GM23248 (cell line): ENCODE results near the gene ALDOA. TPM values are rescaled to one million over a fixed set of nuclear protein-coding genes. Genes with fewer than 3 reads are reported as not detected.
"Not testable (repeated sequence)": the region's sequence is repeated elsewhere in the genome, so short reads cannot be mapped to it uniquely, and the experiment has no call there.

Experiments
- DNase-seq: peaks from one replicate; pipeline ENCODE4 v3.0.0-alpha.2; 2015
- H2AFZ ChIP-seq: fragments of 200-600 bp; sonication (generic); 2 replicates; pipeline ENCODE4 v1.6.1; 2016; ENCODE audit warnings: antibody characterized with exemption
- H3F3A ChIP-seq: fragments of 200-600 bp; sonication (generic); 2 replicates; pipeline ENCODE4 v1.6.1; 2016; ENCODE audit warnings: mild to moderate bottlenecking, antibody characterized with exemption, mixed run types; ENCODE audit not compliant: insufficient read depth
- H3K27ac ChIP-seq: fragments of 200-600 bp; sonication (generic); 2 replicates; pipeline ENCODE4 v1.5.1; 2016; ENCODE audit warnings: mild to moderate bottlenecking
- H3K27me3 ChIP-seq: fragments of 200-600 bp; sonication (generic); replicated peaks from 2 replicates; pipeline ENCODE4 v1.6.1; 2016; ENCODE audit warnings: mild to moderate bottlenecking; ENCODE audit not compliant: insufficient read depth
- H3K36me3 ChIP-seq: fragments of 200-600 bp; sonication (generic); 2 replicates; pipeline ENCODE4 v1.6.1; 2016; ENCODE audit warnings: low read depth, mild to moderate bottlenecking
- H3K4me1 ChIP-seq: fragments of 200-600 bp; sonication (generic); 2 replicates; pipeline ENCODE4 v1.6.1; 2016; ENCODE audit warnings: mild to moderate bottlenecking; ENCODE audit not compliant: insufficient read depth
- H3K4me2 ChIP-seq: fragments of 200-600 bp; sonication (generic); one replicate; pipeline ENCODE4 v1.6.1; 2016; ENCODE audit warnings: mild to moderate bottlenecking; ENCODE audit not compliant: unreplicated experiment
- H3K4me3 ChIP-seq: fragments of 200-600 bp; sonication (generic); 2 replicates; pipeline ENCODE4 v1.5.1; 2016; ENCODE audit warnings: mild to moderate bottlenecking
- H3K79me2 ChIP-seq: fragments of 200-600 bp; sonication (generic); 2 replicates; pipeline ENCODE4 v1.6.1; 2016; ENCODE audit warnings: mild to moderate bottlenecking; ENCODE audit not compliant: insufficient read depth
- H3K9ac ChIP-seq: fragments of 200-600 bp; sonication (generic); 2 replicates; pipeline ENCODE4 v1.6.1; 2016; ENCODE audit warnings: mild to moderate bottlenecking
- H3K9me2 ChIP-seq: fragments of 200-600 bp; sonication (generic); 2 replicates; pipeline ENCODE4 v1.6.1; 2016; ENCODE audit warnings: mixed run types, mild to moderate bottlenecking, moderate library complexity; ENCODE audit not compliant: insufficient read depth
- H3K9me3 ChIP-seq: fragments of 200-600 bp; sonication (generic); one replicate; pipeline ENCODE4 v1.6.1; 2017; ENCODE audit warnings: low read depth
- H4K20me1 ChIP-seq: fragments of 200-600 bp; sonication (generic); 2 replicates; pipeline ENCODE4 v1.6.0; 2016; ENCODE audit not compliant: insufficient read depth
- EZH2 ChIP-seq: fragments of 200-600 bp; sonication (generic); IDR thresholded peaks from 2 replicates; pipeline ENCODE4 v1.6.1; 2018; ENCODE audit warnings: antibody characterized with exemption, mild to moderate bottlenecking; ENCODE audit not compliant: insufficient read depth, poor library complexity, severe bottlenecking
- EZH2phosphoT487 ChIP-seq: fragments of 200-600 bp; sonication (generic); IDR thresholded peaks from 2 replicates; pipeline ENCODE4 v1.6.1; 2018; ENCODE audit warnings: antibody characterized with exemption, moderate library complexity, mild to moderate bottlenecking, low read depth; ENCODE audit not compliant: insufficient read depth
- WGBS, 2 experiments: methylation state at CpG; one replicate each; pipeline ENCODE4 v1.1.6; 2015 to 2017; ENCODE audit warnings: low lambda C conversion rate in 2 of 2, low coverage in 1 of 2; ENCODE audit errors: missing lambda C conversion rate in 2 of 2; 5-methylcytosine and 5-hydroxymethylcytosine counted together
- in situ Hi-C: fragments of 300-500 bp; cut with MboI; formaldehyde crosslinking; loops from 2 replicates; pipeline ENCODE4 v1.15.0; 2020
- polyA plus RNA-seq: library from polyadenylated mRNA; unstranded; fragments of >200 nt; fragmentation: Nextera tagmentation; extraction: Ambion mirVana; gene quantifications from 2 replicates; pipeline ENCODE4 v1.2.1, GENCODE V29; 2016
- total RNA-seq: library from RNA; depleted of rRNA; stranded (reverse); fragments of >200 nt; shearing (Covaris generic); gene quantifications from 2 replicates; pipeline ENCODE4 v1.2.3, GENCODE V29; 2014

Gene ALDOA
- total and polyA plus RNA-seq, 2 experiments from 2014 or later, result 1,602 to 2,742 TPM

GRCh38 chr16:30032083-30032819 lies 33.3 kb upstream of the ALDOA start:
- TF ChIP-seq EZH2 (no peak), EZH2phosphoT487 (no peak)
- H3K27me3 ChIP-seq, result peaks cover 36% of the 10 kb centered on the region
- H3F3A ChIP-seq, result no peaks in the 10 kb centered on the region
- no peaks in the 10 kb centered on the region for H3K79me2 ChIP-seq
- H4K20me1 ChIP-seq, result no peaks in the 10 kb centered on the region
- no peaks in the 10 kb centered on the region for H3K4me1 ChIP-seq
- H2AFZ ChIP-seq, result no peak overlapping the region
- H3K36me3 ChIP-seq, result no peaks in the 10 kb centered on the region
- no peak overlapping the region for H3K9ac ChIP-seq
- H3K4me3 ChIP-seq, result no peak overlapping the region
- H3K27ac ChIP-seq, result no peak overlapping the region
- H3K9me3 ChIP-seq, result no peaks in the 10 kb centered on the region
- no peaks in the 10 kb centered on the region for H3K9me2 ChIP-seq
- 16 to 17% methylated on average over 12 of the region's 12 CpGs for WGBS, 2 experiments
- DNase-seq, result peak; percentile 65
- no peak overlapping the region for H3K4me2 ChIP-seq
- in situ Hi-C loops, result no loop called here

GRCh38 chr16:30033270-30033669 lies 32.3 kb upstream of the ALDOA start:
- H3K4me2 ChIP-seq, result no peak overlapping the region
- in situ Hi-C loops, result no loop called here
- H3K27ac ChIP-seq, result no peak overlapping the region
- H3K4me1 ChIP-seq, result no peaks in the 10 kb centered on the region
- no peak overlapping the region for H3K9ac ChIP-seq
- TF ChIP-seq EZH2 (no peak), EZH2phosphoT487 (no peak)
- H3K79me2 ChIP-seq, result no peaks in the 10 kb centered on the region
- peaks cover 32% of the 10 kb centered on the region for H3K27me3 ChIP-seq
- no peaks in the 10 kb centered on the region for H3K9me2 ChIP-seq
- no peak for DNase-seq
- H3K4me3 ChIP-seq, result no peak overlapping the region
- no peaks in the 10 kb centered on the region for H4K20me1 ChIP-seq
- H2AFZ ChIP-seq, result no peak overlapping the region
- H3F3A ChIP-seq, result no peaks in the 10 kb centered on the region
- WGBS, 2 experiments, result 75 to 81% methylated on average over 7 of the region's 7 CpGs
- H3K9me3 ChIP-seq, result no peaks in the 10 kb centered on the region
- no peaks in the 10 kb centered on the region for H3K36me3 ChIP-seq

- Histone ChIP-seq H3F3A (no peaks in the 10 kb centered on the region), H3K4me1 (no peaks in the 10 kb centered on the region), H3K36me3 (no peaks in the 10 kb centered on the region), H3K4me3 (no peak overlapping the region), H3K9me3 (no peaks in the 10 kb centered on the region), H3K4me2 (no peak overlapping the region), H3K9me2 (no peaks in the 10 kb centered on the region), H3K79me2 (no peaks in the 10 kb centered on the region), H4K20me1 (no peaks in the 10 kb centered on the region), H3K27me3 (no peaks in the 10 kb centered on the region; the same call in 1 of the 2 replicates), H3K27ac (no peak overlapping the region), H3K9ac (no peak overlapping the region), H2AFZ (no peak overlapping the region)
- 58 to 59% methylated on average over 5 of the region's 5 CpGs for WGBS, 2 experiments
- in situ Hi-C loops, result no loop called here
- TF ChIP-seq EZH2phosphoT487, result no peak
- no peak for TF ChIP-seq EZH2
- no peak for DNase-seq
Observed at GRCh38 chr16:30040221-30040620, 25.3 kb upstream of the ALDOA start.

- in situ Hi-C loops, H3K9me2 ChIP-seq, H3K27ac ChIP-seq, H3K4me1 ChIP-seq, H3K4me2 ChIP-seq, H3K9ac ChIP-seq, DNase-seq, H4K20me1 ChIP-seq, H3K79me2 ChIP-seq, H3K27me3 ChIP-seq, H3K4me3 ChIP-seq, H3F3A ChIP-seq, H3K9me3 ChIP-seq, H3K36me3 ChIP-seq, H2AFZ ChIP-seq: not testable (repeated sequence)
- WGBS, 2 experiments, result 65 to 66% methylated on average over 5 of the region's 5 CpGs
Observed at GRCh38 chr16:30040690-30041089, 24.9 kb upstream of the ALDOA start.

DNA sequence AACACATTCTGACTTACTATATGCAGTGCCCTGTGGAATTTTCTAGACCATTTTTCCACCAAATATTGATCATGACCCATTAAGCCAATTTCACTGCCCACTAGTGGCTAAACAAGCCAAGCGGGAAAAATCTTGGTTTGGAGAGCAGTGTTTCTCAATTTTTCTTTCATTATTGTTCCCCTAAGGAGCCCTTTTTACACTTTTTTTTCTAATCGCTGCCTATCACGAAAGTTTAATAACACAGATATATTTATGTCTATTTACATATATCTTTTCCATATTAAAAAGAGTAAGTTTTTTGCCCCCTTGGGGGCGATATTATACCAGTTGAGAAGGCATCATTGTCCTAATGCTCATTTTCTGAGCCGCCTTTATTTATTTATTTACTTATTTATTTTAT lies 23.7 kb upstream of the ALDOA start:
- H3F3A ChIP-seq, result no peaks in the 10 kb centered on the region
- no peak overlapping the region for H3K4me3 ChIP-seq
- DNase-seq, result peak; percentile 65
- H3K36me3 ChIP-seq, result no peaks in the 10 kb centered on the region
- no peaks in the 10 kb centered on the region for H3K9me3 ChIP-seq
- H3K27ac ChIP-seq, result no peak overlapping the region
- H3K4me2 ChIP-seq, result no peak overlapping the region
- H3K79me2 ChIP-seq, result no peaks in the 10 kb centered on the region
- no peaks in the 10 kb centered on the region for H3K27me3 ChIP-seq
- no peak overlapping the region for H2AFZ ChIP-seq
- no peaks in the 10 kb centered on the region for H4K20me1 ChIP-seq
- no peaks in the 10 kb centered on the region for H3K4me1 ChIP-seq
- in situ Hi-C loops, result no loop called here
- H3K9ac ChIP-seq, result no peak overlapping the region
- no peaks in the 10 kb centered on the region for H3K9me2 ChIP-seq
- WGBS, 2 experiments, result 27 to 28% methylated on average over 5 of the region's 5 CpGs
- no peak for TF ChIP-seq EZH2
- TF ChIP-seq EZH2phosphoT487, result no peak
